ENCODE data around the gene TCN2. TPM values are rescaled to one million over a fixed set of nuclear protein-coding genes. Genes with fewer than 3 reads are reported as not detected.
A peak's percentile ranks its signal among the peaks of the same experiment; 100 is the strongest.

The TCN2 gene
- total RNA-seq, 1 donor, result 8.1 TPM

GRCh38 chr22:30640839-30641430, 34.0 kb downstream of the TCN2 start:
- DNase-seq (ENCODE audit: low read depth in 2 of 3, low spot score in 2 of 3), result no peak

DNA sequence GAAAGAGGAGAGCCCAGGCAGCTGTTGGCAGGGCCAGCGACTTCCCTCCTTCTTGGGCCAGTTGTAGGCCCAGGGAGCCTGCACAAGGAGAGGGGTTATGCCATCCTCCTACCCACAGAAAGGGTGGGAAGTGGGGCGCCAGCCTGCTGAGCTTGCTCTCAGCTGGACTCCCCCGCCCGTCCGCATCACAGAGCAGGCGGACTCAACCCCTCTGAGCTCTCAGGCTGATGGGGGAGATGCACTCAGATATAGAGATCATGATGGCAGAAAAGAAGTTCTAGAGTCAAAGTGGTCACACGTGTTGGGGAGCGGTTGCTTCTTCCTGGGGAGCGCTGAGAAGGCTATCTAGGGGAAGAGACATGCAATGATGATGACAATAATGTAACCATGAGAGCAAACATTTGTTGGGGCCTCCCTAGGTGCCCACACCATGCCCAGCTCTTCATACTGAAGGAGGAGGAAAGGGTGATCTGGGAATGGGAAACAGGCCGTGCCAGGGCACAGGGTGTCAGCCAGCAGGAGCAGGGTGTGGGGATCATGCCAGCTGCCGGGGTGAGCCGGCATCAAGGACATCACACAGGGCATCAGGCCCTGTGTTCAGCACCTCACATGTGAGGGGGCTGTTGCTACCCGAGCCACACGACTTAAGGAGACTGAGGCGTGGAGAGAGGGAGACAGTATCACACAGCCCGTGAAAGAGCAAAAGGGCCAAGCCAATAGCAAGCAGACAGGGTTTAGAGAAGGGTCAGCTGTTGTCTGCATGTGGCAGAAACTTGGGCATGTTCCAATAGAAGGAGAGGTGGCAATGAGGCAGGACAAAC, 36.3 kb downstream of the TCN2 start:
- peak in 1 of 3 donors; percentile 12 for DNase-seq (ENCODE audit: low read depth in 2 of 3, low spot score in 2 of 3)

GRCh38 chr22:30646518-30647160, 39.7 kb downstream of the TCN2 start:
- DNase-seq (ENCODE audit: low read depth in 2 of 3, low spot score in 2 of 3), result no peak

- no peak for DNase-seq (ENCODE audit: low read depth in 2 of 3, low spot score in 2 of 3)
Observed at GRCh38 chr22:30647536-30647935, 40.6 kb downstream of the TCN2 start.

GRCh38 chr22:30648825-30649224, 41.9 kb downstream of the TCN2 start:
- DNase-seq (ENCODE audit: low read depth in 2 of 3, low spot score in 2 of 3), result no peak

DNA sequence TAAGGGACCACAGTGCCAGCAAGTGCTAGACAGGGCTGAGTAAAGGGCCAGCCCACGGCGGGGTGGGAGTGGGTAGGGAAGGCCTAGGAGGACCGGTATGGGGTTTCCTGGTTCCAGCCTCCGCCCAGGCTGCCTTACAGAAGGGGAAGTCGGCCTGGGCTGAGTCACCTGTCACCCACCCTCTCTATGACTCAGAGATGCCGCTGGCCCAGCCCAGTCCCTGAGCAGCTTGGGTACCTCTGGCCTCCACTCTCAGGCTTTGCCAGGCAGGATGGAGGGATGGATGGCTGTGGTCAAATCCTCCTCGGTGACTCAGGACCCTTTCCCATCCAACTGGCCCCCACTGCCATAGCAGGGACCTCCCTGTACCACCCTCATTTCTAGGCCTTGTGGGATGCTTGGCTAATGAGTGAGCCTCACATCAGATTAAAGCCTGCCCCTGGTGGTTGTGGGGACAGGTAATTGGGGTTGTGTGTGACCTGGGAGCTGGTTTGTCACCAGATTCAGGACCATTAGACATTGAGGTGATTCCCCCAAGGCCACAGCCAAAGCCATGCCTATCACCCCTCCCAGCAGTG, 42.5 kb downstream of the TCN2 start:
- DNase-seq (ENCODE audit: low read depth in 2 of 3, low spot score in 2 of 3), result peak in 2 of 3 donors; percentile 86 to 92

GRCh38 chr22:30650508-30651116, 43.6 kb downstream of the TCN2 start:
- DNase-seq (ENCODE audit: low read depth in 2 of 3, low spot score in 2 of 3), result no peak

DNA sequence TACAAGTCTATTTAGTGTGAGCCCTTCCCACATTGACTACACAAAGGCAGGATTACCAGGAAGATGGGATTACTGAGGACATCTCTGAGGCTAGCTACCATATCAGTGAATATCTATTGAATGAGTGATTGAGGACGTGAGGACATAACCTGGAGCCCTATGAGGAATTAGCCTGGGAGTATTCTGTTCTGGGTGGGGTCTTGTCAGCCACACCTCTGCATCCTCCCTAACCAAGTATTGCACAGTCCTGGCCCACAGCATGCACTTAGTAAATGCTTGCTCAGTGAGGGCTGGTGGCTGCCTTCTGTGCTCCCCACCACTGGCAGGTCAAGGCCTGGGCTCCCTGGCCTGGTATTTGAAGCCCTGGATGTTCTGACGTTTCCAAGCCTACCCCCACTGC, 45.9 kb downstream of the TCN2 start:
- DNase-seq (ENCODE audit: low read depth in 2 of 3, low spot score in 2 of 3), result no peak

GRCh38 chr22:30654361-30654760, 47.4 kb downstream of the TCN2 start:
- DNase-seq (ENCODE audit: low read depth in 2 of 3, low spot score in 2 of 3), result no peak

DNA sequence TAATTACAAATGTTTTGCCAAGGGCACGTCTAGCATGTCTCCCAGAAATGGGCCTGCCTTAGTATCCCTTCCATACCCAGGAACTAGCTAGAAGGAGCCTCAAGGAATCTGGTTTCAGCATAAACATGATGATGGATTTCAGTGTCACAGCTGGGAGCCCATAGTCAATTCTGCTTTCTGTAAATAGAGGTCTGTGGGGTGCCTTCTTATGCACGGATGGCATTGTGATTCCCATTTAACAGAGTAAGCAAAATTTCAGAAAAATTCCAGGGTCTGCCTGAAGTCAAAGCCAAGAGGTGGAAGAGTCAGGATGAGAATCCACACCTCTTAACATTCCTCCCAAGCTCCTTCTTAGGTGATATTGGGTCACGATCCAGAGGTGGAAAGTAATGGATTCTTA, 48.6 kb downstream of the TCN2 start:
- DNase-seq (ENCODE audit: low read depth in 2 of 3, low spot score in 2 of 3), result no peak

GRCh38 chr22:30662040-30662439, 55.1 kb downstream of the TCN2 start:
- no peak for DNase-seq (ENCODE audit: low read depth in 2 of 3, low spot score in 2 of 3)

DNA sequence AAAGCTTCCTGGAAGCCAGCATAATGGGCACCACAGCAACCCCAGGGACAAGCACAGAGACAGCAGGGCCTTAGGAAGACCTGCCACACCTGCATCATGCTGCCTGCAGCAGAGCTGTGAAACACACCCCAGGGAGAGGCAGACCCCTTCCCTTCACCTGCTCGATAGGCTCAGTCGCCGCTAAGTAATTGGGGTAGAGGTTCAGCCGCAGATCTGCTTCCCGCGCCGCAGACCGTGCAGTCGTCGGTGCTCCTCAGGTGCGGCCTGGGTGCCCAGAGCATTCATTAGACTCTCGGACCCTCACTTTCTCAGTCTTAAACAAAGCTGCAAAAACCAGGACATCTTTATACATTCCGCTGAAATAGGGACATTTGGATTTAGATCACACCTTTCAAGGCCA, 57.8 kb downstream of the TCN2 start:
- no peak for DNase-seq (ENCODE audit: low read depth in 2 of 3, low spot score in 2 of 3)

- no peak for DNase-seq (ENCODE audit: low read depth in 2 of 3, low spot score in 2 of 3)
Observed at GRCh38 chr22:30665266-30665665, 58.3 kb downstream of the TCN2 start.

GRCh38 chr22:30665786-30666185, 58.8 kb downstream of the TCN2 start:
- no peak for DNase-seq (ENCODE audit: low read depth in 2 of 3, low spot score in 2 of 3)

DNA sequence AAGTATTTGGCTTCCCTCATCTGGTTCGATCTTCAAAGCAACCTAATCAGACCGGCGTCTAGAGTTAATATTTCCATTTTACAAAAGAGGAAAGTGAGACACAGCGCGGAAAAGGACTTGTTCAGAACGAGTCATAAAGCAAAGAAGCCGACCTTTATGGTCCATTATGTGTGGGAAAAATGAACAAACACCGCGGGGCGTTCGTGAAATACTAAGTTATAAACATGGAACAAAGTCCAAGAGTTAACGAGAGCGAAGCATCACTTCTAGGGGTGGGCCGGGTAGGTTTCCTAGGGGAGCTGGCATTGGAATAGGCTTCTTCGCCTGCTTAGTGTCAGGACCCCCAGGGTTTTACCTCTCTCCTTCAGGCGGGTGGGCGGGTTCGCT, 60.1 kb downstream of the TCN2 start:
- DNase-seq (ENCODE audit: low read depth in 2 of 3, low spot score in 2 of 3), result peak in 1 of 3 donors; percentile 4

DNA sequence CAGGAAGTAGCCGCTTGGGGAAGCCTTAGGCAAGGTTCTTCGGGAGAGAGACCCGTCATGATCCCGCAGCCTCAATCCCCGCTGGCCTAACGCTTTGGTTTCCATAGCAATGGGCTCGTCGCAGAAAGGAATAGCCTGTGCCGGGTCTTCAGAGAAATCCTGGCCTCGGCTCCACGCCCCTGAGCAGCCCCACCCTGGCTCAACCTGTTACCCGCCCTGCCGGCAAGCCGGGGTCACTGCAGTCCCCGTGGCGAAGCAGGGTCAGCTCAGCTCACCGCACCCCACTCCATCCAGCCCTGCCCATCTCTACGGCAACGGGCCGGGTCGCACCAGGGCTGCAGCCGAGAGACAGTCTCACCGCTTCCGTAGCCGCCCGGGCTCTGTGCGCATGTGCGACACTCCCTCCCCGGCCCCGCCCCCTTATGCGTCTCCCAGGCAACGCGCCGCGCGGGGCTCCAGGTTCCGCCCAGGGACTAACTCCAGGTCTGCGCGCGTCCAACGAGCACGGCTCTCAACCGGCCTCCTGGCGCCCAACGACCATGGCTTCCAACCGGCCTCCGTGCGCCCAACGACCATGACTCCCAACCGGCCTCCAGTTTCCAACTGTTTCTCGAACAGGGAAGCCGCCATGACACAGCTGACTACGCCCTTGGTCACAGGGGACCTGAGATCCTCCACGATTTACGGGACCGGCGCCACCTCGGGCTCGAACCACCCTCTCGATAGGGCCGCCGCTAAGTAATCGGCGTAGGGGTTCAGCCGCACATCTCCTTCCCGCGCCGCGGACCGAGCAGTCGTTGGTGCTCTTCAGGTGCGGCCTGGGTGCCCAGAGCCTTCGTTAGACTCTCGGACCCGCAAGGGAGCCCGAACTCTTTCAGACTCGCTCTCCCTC, 60.8 kb downstream of the TCN2 start, which contains the start of gene DUSP18:
Gene DUSP18 (minus strand): TSS at position 382 of the 892 bp plus-strand sequence. CDS start 3,872 bp downstream, outside the sequence.
- DNase-seq (ENCODE audit: low read depth in 2 of 3, low spot score in 2 of 3), result peak; percentile 88 to 91 (median 91)

GRCh38 chr22:30668386-30668710, 61.4 kb downstream of the TCN2 start:
- no peak for DNase-seq (ENCODE audit: low read depth in 2 of 3, low spot score in 2 of 3)

DNA sequence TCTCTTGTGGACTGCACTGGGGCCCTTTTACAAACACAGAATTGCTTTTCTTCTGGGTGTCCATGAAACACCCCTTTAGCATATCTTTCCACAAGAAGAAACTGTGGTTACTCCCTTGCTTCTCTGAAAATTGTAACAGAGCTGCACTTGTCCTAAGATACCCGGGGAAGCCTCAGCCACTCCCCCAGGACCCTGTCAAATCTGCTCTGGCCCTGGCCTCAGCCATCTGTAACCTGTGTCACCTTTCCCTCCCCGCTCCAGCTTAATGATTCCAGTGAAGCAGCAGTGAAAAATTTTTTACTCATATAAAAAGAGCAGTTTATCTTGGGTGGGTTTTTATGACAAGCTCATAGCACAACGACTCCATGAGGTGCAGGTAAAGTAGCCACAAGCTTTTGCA, 64.1 kb downstream of the TCN2 start:
- DNase-seq (ENCODE audit: low read depth in 2 of 3, low spot score in 2 of 3), result no peak

GRCh38 chr22:30673136-30673535, 66.2 kb downstream of the TCN2 start:
- no peak for DNase-seq (ENCODE audit: low read depth in 2 of 3, low spot score in 2 of 3)

DNA sequence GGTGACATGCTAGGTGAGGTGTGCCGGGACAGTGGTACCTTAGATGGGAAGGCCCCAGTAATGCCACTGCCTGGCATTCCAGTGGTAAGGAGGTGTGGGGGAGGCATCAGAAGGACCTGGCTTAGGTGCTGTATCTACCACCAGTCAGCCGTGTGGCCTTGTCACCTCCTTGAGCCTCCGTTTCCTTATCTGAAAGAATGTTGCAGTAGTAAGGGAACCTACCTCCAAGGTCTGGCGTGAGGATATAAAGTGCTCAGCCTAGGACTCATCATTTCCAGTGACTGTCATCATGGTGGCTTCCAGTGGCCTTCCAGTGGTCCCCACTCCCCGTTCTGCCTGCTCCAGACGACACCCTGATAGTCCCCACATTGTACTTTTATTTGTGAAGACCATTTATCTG, 67.5 kb downstream of the TCN2 start:
- DNase-seq (ENCODE audit: low read depth in 2 of 3, low spot score in 2 of 3), result no peak
